IPS-18c (cell line): Measurements from ENCODE around the gene LSG1.

Experiments used
- H3K4me3 ChIP-seq: 2 replicates; pipeline ENCODE4 v1.7.0; 2013; ENCODE audit warnings: low read depth, mild to moderate bottlenecking, low read length, moderate library complexity; ENCODE audit not compliant: insufficient read depth
- H3K9me3 ChIP-seq: one replicate; pipeline ENCODE4 v1.6.1; 2013; ENCODE audit warnings: mild to moderate bottlenecking, low read length, moderate library complexity; ENCODE audit not compliant: control insufficient read depth, insufficient read depth

Gene LSG1

GRCh38 chr3:194689493-194689944 is 17.5 kb upstream of the LSG1 start:
- H3K9me3 ChIP-seq, result no peaks in the 10 kb centered on the region
- H3K4me3 ChIP-seq, result no peak overlapping the region

- Histone ChIP-seq H3K4me3 (no peak overlapping the region), H3K9me3 (no peaks in the 10 kb centered on the region)
Observed at GRCh38 chr3:194688946-194689345, 17.0 kb upstream of the LSG1 start.

DNA sequence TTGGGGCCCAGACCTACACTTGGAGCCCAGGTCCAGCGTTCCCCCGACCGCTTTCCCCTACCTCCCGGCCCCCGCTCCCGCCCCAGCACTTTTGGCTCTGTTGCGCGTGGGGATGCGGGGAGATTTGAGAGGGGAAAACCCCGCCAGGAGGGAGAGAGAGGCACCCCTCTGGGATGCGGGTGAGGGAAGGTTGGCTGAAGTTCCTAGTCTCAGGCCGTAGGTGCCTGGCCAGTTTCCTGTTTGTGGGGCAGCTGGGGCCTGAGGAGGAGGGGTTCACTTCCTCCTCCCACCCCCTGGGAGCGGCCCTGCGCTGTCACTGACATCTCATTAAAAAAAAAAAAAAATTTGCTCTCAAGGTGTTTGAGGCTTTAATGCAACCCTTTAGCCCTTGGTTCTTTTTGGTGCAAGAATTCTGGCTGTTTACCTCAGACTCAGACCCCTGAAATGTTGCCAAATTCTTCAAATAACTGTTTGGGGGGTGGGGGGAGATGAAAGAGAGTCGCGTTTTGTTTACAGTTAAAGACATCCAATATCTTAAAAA is 16.3 kb upstream of the LSG1 start:
- H3K9me3 ChIP-seq, result no peaks in the 10 kb centered on the region
- peak overlapping the region; percentile 72 for H3K4me3 ChIP-seq

DNA sequence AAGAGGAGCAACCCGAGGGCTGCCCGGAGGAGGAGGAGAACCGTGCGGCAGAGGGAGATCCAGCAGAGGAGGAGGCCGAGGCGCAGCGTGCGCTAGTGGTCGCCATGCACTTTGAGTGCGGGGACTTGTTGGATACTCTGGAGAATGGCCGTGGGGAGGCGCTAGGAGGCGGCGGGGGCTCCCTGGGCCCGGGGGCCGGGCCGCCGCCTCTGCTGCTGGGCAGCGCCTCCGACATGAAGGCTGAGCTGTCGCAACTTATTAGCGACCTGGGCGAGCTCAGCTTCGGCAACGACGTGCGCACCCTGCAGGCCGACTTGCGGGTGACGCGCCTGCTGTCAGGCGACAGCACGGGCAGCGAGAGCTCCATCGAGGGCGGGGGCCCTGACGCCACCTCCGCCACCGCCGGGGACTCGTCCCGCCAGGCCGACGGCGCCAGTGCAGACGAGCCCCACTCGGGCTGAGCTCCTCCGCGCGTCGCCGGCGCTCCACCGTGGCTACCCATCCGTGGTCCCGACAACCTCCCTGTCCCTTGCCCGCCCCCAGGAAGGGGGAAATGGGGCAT is 15.7 kb upstream of the LSG1 start:
- Histone ChIP-seq H3K4me3 (peak overlapping the region; percentile 72), H3K9me3 (no peaks in the 10 kb centered on the region)

DNA sequence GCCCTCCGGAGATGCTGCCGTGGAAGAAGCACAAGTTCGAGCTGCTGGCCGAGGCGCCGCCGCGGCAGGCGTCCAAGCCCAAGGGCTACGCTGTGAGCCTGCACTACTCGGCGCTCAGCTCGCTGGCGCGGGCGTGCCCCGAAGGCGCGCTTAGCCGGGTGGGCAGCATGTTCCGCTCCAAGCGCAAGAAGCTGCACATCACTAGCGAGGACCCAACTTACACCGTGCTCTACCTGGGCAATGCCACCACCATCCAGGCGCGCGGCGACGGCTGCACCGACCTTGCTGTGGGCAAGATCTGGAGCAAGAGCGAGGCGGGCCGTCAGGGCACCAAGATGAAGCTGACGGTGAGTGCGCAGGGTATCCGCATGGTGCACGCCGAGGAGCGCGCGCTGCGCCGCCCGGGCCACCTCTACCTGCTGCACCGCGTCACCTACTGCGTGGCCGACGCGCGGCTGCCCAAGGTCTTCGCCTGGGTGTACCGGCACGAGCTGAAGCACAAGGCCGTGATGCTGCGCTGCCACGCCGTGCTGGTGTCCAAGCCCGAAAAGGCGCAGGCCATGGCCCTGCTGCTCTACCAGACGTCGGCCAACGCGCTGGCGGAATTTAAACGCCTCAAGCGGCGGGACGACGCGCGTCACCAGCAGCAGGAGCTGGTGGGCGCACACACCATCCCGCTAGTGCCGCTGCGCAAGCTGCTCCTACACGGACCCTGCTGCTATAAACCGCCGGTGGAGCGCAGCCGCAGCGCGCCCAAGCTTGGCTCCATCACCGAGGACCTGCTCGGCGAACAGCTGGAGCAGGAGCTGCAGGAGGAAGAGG is 15.0 kb upstream of the LSG1 start:
- peak overlapping the region; percentile 72 for H3K4me3 ChIP-seq
- no peaks in the 10 kb centered on the region for H3K9me3 ChIP-seq

GRCh38 chr3:194686414-194686815 is 14.4 kb upstream of the LSG1 start:
- H3K9me3 ChIP-seq, result no peaks in the 10 kb centered on the region
- peak overlapping the region; percentile 72 for H3K4me3 ChIP-seq

- no peaks in the 10 kb centered on the region for H3K9me3 ChIP-seq
- peak within 1 kb of the TSS; percentile 72 for H3K4me3 ChIP-seq
Observed at GRCh38 chr3:194685718-194686413, 13.9 kb upstream of the LSG1 start, which contains the start of gene FAM43A. TSS of gene FAM43A (plus strand) at chr3:194685883. CDS start at chr3:194686827, 944 bp downstream.

DNA sequence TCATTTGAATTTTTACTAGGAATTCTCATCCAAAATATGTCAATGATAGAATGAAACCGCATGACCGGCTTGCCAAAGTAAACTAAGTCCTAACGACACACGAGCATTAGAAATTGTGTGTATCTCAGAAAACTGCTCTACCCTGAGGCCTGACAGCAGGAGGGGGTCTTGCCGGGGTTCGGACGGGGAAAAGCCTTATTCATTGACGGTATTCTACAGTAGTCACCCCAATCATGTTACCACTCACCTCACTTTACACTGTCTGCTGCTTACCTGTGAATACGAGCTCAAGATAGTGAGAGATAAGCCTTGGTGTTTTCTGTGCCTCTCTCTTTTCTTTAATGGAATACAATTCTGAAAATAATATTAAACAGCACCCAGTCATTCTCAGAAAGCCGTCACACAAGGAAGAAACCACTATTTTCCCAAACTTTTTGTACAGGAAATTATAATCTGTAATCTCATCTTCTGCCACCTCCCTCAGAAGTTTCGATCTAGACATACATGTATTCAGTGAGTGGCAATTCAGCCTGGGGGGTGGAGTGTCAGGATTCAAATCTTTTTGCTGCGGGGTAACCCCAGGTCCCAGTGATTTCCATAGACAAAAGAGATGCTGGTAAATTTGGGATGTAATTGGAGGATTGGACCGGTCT is 13.2 kb upstream of the LSG1 start:
- Histone ChIP-seq H3K4me3 (peak overlapping the region; percentile 72; the same call in 1 of the 2 replicates), H3K9me3 (no peaks in the 10 kb centered on the region)

DNA sequence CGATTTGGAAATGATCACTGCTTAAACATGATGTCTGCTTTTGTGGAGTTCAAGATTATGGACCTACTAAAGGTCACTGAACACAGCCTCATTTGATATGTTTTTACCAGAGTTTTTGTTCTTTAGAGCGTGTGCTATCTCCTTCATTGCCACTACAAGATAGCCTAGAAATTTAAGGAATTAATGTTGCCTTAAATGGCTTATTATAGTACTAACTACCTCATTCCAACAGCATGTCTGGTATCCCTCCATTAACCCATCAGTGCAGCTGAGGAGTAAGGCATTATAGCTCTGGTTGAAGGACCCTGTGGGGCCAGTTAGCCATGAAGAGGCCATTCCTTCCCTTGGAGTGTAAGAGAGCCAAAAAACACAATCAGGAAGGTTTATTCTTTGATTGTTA is 11.4 kb upstream of the LSG1 start:
- no peaks in the 10 kb centered on the region for H3K9me3 ChIP-seq

GRCh38 chr3:194682694-194683310 is 10.8 kb upstream of the LSG1 start:
- H3K4me3 ChIP-seq, result no peak overlapping the region

More for the DNA sequence above, 11.4 kb upstream of the LSG1 start:
- H3K4me3 ChIP-seq, result no peak overlapping the region

DNA sequence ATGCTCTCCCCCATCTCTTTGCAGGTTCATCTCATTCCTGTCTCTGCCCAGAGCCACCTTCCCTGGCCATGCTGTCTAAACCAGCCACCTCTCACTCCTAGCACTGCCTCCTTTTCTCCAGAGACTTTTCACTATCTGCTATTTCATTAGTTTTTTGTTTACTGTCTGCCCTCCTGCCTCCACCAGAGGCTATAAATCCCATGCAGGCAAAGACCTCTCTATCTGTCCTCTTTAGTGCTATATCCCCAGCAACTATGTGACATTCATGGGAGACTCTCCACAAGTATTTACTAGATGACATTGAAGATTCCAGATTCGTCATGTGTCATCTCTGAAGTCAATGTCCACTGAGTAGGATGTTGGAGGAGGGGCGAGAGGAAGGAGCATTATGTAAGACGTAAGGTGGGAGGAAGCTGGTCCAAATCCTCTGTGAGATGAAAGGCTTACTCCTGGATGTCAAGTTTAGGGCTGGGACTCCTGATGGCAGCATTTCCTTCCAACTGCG is 10.2 kb upstream of the LSG1 start:
- Histone ChIP-seq H3K4me3 (no peak overlapping the region), H3K9me3 (no peaks in the 10 kb centered on the region)

More at GRCh38 chr3:194682694-194683310, 10.8 kb upstream of the LSG1 start:
- H3K9me3 ChIP-seq, result no peaks in the 10 kb centered on the region

- Histone ChIP-seq H3K4me3 (no peak overlapping the region), H3K9me3 (no peaks in the 10 kb centered on the region)
Observed at GRCh38 chr3:194680888-194681615, 9.1 kb upstream of the LSG1 start.

DNA sequence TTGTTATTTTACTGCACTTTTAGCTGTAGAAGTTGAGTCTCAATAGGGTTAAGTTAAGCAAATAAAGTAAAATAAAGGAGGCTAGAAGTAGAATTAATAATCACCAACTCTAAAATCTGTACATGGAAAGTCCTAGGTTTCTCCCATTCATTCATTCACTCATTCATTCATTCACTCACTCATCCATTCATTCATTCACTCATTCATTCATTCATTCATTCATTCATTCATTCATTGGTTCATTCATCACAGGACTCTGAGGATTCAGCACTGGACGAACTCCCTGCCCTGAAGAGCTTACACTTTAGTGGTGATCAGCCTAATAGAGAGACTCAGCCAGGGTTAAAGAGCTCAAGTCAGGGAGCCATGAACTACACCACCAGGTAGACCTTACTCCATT is 4.5 kb upstream of the LSG1 start:
- Histone ChIP-seq H3K4me3 (no peak overlapping the region), H3K9me3 (no peaks in the 10 kb centered on the region)

DNA sequence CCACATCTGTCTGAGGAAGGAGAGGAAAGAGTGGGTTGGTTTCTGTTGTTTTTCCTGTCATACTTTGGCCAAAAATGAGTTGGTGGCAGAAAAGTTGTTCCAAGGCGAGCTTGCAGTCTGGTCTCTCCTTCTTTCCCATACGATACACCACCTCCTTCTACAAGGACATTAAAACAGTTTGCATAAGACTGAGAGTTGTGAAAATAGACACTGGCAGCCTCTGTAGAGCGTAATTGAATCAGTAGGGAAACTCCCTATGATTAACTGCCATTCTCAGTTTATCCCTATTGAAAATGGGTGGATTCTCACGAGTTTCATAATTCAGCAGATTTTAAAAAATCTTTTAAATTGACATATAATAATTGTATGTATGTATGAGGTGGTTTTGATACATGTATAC is 3.7 kb upstream of the LSG1 start:
- Histone ChIP-seq H3K4me3 (no peak overlapping the region), H3K9me3 (no peaks in the 10 kb centered on the region)

- no peak overlapping the region for H3K4me3 ChIP-seq
- no peaks in the 10 kb centered on the region for H3K9me3 ChIP-seq
Observed at GRCh38 chr3:194675081-194675640, 3.2 kb upstream of the LSG1 start.

GRCh38 chr3:194673761-194674160 is 1.8 kb upstream of the LSG1 start:
- Histone ChIP-seq H3K9me3 (no peaks in the 10 kb centered on the region), H3K4me3 (no peak overlapping the region)
